ENCODE results near the gene RNGTT. TPM values are rescaled to one million over a fixed set of nuclear protein-coding genes. Genes with fewer than 3 reads are reported as not detected.

The RNGTT gene
- total RNA-seq, 6 donors from 2014 or later, result 8.9 to 22.4 (median 12.5) TPM

DNA sequence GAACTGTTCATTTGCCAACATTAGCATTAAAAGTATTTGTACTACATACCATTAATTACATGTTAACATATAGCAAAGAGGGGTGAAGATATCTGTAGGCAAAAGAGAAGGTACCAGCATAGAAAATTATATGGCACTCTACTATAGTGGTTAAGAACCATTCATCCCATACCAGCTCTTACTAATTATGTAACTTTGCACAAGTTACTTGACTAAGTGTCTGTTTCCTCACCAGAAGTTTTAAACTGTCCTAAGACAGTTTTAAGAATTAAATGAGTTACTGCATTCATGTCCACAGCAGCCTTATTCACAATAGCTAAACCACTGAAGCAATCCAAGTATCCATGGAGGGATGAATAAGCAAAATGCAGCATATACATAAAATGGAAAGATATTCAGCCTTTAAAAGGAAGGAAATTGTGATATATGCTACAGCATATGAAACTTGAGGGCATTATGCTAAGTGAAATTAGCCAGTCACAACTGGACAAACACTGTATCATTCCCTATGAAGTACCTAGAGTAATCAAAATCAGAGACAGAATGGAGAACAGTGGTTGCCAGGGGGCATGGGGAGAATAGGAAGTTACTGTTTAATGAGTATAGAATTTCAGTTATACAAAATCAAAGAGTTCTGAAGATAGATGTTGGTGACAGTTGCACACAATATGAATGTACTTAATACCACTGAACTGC lies 98.9 kb downstream of the RNGTT start:
- Histone ChIP-seq H3K4me3 (no peak overlapping the region), H3K27me3 (no peaks in the 10 kb centered on the region), H3K27ac (no peak overlapping the region), H3K36me3 (no peaks in the 10 kb centered on the region), H3K9me3 (no peaks in the 10 kb centered on the region), H3K4me1 (no peaks in the 10 kb centered on the region)
- DNase-seq, result no peak
- TF ChIP-seq EP300 (IDR thresholded peaks at IDR 0.05), result no peak
- no peak for TF ChIP-seq CTCF (IDR thresholded peaks at IDR 0.05)
- no peak for TF ChIP-seq POLR2A (IDR thresholded peaks at IDR 0.05)
- no peak for TF ChIP-seq POLR2AphosphoS5 (IDR thresholded peaks at IDR 0.05)
- no peak for ATAC-seq (ENCODE audit: low FRiP score in 2 of 2)

DNA sequence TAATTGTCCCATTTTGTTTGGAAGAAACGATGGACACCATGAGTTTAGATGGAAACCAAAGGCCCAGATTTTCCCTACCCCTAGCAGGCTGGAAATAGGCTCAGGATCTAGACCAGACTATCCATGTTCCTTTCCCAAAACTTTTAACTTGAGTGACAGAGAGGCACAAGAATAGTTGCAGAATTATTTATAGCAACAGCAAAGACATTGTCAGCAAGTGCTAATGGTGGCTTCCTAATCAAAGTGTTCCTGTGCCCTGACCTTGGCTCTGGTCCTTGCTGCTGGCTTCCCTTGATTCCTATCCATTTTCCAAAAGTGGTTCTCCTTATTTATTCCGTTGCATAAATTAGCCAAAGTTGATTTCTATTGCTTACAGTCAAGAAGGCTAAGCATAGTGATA lies 103.1 kb downstream of the RNGTT start:
- H3K27me3 ChIP-seq, result no peaks in the 10 kb centered on the region
- no peak for TF ChIP-seq POLR2AphosphoS5 (IDR thresholded peaks at IDR 0.05)
- no peak for TF ChIP-seq EP300 (IDR thresholded peaks at IDR 0.05)
- TF ChIP-seq POLR2A (IDR thresholded peaks at IDR 0.05), result no peak
- TF ChIP-seq CTCF (IDR thresholded peaks at IDR 0.05), result no peak
- no peaks in the 10 kb centered on the region for H3K9me3 ChIP-seq
- H3K4me1 ChIP-seq, result no peaks in the 10 kb centered on the region
- H3K4me3 ChIP-seq, result no peak overlapping the region
- no peak for DNase-seq
- no peak for ATAC-seq (ENCODE audit: low FRiP score in 2 of 2)
- WGBS, 2 donors, result 85 to 86% methylated on average over 2 of the region's 2 CpGs
- no peaks in the 10 kb centered on the region for H3K36me3 ChIP-seq
- no peak overlapping the region for H3K27ac ChIP-seq

DNA sequence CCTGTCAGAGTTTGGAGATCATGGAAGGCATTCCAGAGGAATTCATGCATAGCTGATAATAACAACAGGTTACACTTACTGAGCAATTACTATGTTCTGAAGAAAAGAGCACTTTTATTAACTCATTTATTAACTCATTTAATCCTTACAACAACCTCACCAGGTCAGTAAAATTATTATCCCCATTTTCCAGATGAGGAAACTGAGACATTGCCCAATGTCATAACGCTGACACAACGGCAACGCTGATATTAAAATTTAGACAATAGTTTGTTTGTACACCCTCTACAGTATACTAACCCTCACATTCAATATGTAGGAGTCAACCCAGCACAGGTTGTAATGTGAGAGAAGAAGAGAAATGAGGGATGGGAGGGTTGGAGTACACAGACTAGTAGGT lies 105.0 kb downstream of the RNGTT start:
- Histone ChIP-seq H3K4me1 (no peaks in the 10 kb centered on the region), H3K36me3 (no peaks in the 10 kb centered on the region)
- no peak for TF ChIP-seq POLR2AphosphoS5 (IDR thresholded peaks at IDR 0.05)
- TF ChIP-seq EP300 (IDR thresholded peaks at IDR 0.05), result no peak
- TF ChIP-seq POLR2A (IDR thresholded peaks at IDR 0.05), result no peak
- TF ChIP-seq CTCF (IDR thresholded peaks at IDR 0.05), result no peak

GRCh38 chr6:88856566-88856965 lies 106.9 kb downstream of the RNGTT start:
- DNase-seq, result no peak
- Histone ChIP-seq H3K36me3 (no peaks in the 10 kb centered on the region), H3K9me3 (no peaks in the 10 kb centered on the region), H3K4me3 (no peak overlapping the region), H3K4me1 (no peaks in the 10 kb centered on the region), H3K27me3 (no peaks in the 10 kb centered on the region), H3K27ac (no peak overlapping the region)
- TF ChIP-seq POLR2AphosphoS5 (IDR thresholded peaks at IDR 0.05) (no peak), POLR2A (IDR thresholded peaks at IDR 0.05) (no peak), CTCF (IDR thresholded peaks at IDR 0.05) (no peak), EP300 (IDR thresholded peaks at IDR 0.05) (no peak)
- 82 to 89% methylated on average over 1 of the region's 1 CpG for WGBS, 2 donors
- no peak for ATAC-seq (ENCODE audit: low FRiP score in 2 of 2)

More for the DNA sequence above, 105.0 kb downstream of the RNGTT start:
- ATAC-seq (ENCODE audit: low FRiP score in 2 of 2) (no peak), DNase-seq (no peak)
- no peak overlapping the region for H3K27ac ChIP-seq
- 91 to 96% methylated on average over 3 of the region's 3 CpGs for WGBS, 2 donors
- no peaks in the 10 kb centered on the region for H3K27me3 ChIP-seq
- no peaks in the 10 kb centered on the region for H3K9me3 ChIP-seq
- H3K4me3 ChIP-seq, result no peak overlapping the region

- ATAC-seq (ENCODE audit: low FRiP score in 2 of 2), result no peak
- WGBS, 2 donors, result 87 to 90% methylated on average over 2 of the region's 2 CpGs
- Histone ChIP-seq H3K4me1 (no peaks in the 10 kb centered on the region), H3K9me3 (no peaks in the 10 kb centered on the region), H3K4me3 (no peak overlapping the region), H3K27ac (no peak overlapping the region), H3K36me3 (no peaks in the 10 kb centered on the region), H3K27me3 (no peaks in the 10 kb centered on the region)
- TF ChIP-seq EP300 (IDR thresholded peaks at IDR 0.05) (no peak), POLR2A (IDR thresholded peaks at IDR 0.05) (no peak), CTCF (IDR thresholded peaks at IDR 0.05) (no peak), POLR2AphosphoS5 (IDR thresholded peaks at IDR 0.05) (no peak)
- DNase-seq, result no peak
Observed at GRCh38 chr6:88855541-88856147, 107.8 kb downstream of the RNGTT start.

Measured in upper lobe of left lung (tissue), 6 donors.